NB4 (cell line): ENCODE results near the gene SNCG.
"Not testable (repeated sequence)": the region's sequence is repeated elsewhere in the genome, so short reads cannot be mapped to it uniquely, and the experiment has no call there.

Experiments used
- DNase-seq: peaks from one replicate; pipeline ENCODE4 v3.0.0; 2010; ENCODE audit warnings: low read depth
- H3K4me3 ChIP-seq: one replicate; pipeline ENCODE4 v1.5.1; 2011; ENCODE audit warnings: mild to moderate bottlenecking, low read depth, low read length, moderate library complexity
- MYC ChIP-seq: IDR thresholded peaks from 2 replicates; pipeline ENCODE4 v1.6.1; 2011; ENCODE audit warnings: low read depth, low read length
- POLR2A ChIP-seq: IDR thresholded peaks from 2 replicates; pipeline ENCODE4 v1.6.1; 2011; ENCODE audit warnings: mild to moderate bottlenecking; ENCODE audit not compliant: insufficient read length; ENCODE audit errors: extremely low read depth
- TF ChIP-seq, protein P1 (sequence below): IDR thresholded peaks from one replicate; pipeline ENCODE4 v1.5.1; 2012; ENCODE audit warnings: low read depth, low read length
- TF ChIP-seq, protein P2 (sequence below): IDR thresholded peaks from 2 replicates; pipeline ENCODE4 v1.6.1; 2011; ENCODE audit warnings: low read depth, low read length

Gene SNCG

DNA sequence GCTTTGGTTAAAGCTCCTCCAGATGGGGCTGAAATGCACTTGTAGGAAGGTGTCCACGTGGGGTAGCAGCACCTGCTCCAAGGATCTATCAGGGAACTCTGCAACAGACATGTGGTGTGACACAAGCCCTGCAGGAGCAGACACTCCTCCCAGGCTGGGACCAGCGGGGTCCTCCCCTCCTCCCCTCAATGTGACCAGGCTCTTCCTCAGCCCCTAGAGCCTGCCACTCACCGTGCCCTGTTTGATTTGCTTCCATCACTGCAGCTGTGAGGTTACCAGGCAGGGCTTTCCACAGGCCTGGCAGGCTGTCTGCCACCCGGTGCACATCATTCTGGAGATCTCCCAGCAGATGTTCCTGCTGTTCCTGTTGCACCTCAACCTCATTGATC is 14.4 kb upstream of the SNCG start:
- no peak overlapping the region for H3K4me3 ChIP-seq
- TF ChIP-seq MYC = no peak
- TF ChIP-seq, protein P1, sequence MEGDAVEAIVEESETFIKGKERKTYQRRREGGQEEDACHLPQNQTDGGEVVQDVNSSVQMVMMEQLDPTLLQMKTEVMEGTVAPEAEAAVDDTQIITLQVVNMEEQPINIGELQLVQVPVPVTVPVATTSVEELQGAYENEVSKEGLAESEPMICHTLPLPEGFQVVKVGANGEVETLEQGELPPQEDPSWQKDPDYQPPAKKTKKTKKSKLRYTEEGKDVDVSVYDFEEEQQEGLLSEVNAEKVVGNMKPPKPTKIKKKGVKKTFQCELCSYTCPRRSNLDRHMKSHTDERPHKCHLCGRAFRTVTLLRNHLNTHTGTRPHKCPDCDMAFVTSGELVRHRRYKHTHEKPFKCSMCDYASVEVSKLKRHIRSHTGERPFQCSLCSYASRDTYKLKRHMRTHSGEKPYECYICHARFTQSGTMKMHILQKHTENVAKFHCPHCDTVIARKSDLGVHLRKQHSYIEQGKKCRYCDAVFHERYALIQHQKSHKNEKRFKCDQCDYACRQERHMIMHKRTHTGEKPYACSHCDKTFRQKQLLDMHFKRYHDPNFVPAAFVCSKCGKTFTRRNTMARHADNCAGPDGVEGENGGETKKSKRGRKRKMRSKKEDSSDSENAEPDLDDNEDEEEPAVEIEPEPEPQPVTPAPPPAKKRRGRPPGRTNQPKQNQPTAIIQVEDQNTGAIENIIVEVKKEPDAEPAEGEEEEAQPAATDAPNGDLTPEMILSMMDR = no peak
- TF ChIP-seq, protein P2, sequence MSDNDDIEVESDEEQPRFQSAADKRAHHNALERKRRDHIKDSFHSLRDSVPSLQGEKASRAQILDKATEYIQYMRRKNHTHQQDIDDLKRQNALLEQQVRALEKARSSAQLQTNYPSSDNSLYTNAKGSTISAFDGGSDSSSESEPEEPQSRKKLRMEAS = no peak
- DNase-seq = no peak

DNA sequence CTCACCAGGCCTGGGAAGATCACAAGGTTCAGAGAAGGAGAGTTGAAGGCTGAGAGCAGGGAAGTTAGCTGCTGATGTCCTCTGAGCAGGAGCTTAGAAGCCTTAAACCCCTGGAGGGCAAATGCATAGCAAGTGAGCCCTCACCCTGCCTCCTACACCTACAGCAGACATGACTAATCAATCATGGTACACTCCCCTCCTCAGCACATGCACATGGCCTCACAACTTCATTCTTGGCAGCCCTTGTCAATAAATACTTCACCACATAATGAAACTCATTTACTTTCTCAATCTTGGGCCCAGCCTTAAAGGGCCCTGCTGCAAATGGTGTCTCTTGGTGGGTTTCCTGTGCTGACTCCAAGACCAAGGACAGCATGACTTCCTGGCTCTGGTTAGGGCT is 13.9 kb upstream of the SNCG start:
- H3K4me3 ChIP-seq = no peak overlapping the region
- no peak for TF ChIP-seq POLR2A
- TF ChIP-seq, protein P2 = peak; percentile 57; the same call in 1 of the 2 replicates
- peak; percentile 65 for DNase-seq

DNA sequence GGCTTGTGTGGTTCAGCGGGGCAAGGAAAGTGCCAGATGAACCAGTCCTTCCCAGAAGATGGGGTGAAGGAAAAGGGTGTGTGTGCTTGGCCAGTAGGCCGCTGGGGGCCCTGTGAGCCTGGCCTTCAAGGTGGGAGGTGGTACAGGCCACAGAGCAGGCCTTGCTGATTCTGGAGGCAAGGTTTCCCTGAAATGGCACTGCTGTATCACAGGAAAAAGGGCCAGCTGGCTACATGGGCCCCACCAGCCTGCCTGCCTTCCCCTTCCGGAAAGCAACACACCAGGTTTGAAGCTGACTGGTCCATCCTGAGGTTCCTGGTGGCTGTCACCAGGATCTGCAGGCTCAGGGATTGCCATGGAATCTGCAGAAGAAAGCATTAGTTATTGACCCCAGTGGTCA is 13.5 kb upstream of the SNCG start:
- DNase-seq = no peak
- H3K4me3 ChIP-seq = no peak overlapping the region
- TF ChIP-seq, protein P1 = no peak
- TF ChIP-seq POLR2A (no peak), MYC (no peak)
- TF ChIP-seq, protein P2 = no peak

DNA sequence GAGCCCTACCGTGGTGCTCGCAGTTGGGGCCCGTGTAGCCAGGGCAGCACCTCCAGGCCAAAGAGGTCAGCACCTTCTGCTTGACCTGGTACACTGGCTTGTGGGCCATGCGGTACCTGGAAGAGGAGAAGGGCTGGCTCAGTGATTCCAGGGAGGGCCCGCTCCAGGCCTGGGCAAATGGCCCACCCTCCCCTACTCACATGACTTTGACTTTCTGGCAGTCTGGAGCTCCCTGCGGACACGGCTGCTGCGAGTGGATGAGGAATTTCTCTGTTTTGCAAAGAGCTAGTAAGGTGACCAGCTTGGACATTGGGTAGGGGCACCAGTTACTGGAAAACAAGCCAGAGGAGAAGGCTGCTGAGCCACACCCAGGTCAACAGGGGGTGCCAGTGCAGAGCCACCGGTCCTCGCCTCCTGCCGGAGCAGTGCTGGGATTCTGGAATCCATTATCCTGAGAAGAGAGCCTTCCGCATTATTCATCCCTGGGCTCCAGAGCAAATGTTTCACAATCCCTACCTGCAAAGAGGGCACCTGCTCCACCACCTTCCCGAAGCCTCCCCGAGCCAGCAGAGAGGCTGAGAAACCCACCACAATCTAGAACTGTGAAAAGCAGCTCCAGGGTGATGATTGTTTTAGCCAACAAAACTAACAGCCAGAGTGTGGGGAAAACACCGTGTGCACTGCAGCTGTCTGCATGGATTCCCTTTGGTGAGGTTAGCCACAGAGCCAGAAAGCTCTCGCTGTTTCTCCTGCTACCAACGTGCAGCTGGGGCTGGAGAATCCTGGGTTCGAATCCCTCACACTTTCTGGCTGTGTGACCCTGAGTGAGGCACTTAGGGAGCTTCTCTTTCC is 12.8 kb upstream of the SNCG start:
- DNase-seq = no peak
- TF ChIP-seq POLR2A = no peak
- TF ChIP-seq, protein P1 = peak; percentile 19
- H3K4me3 ChIP-seq = no peak overlapping the region

DNA sequence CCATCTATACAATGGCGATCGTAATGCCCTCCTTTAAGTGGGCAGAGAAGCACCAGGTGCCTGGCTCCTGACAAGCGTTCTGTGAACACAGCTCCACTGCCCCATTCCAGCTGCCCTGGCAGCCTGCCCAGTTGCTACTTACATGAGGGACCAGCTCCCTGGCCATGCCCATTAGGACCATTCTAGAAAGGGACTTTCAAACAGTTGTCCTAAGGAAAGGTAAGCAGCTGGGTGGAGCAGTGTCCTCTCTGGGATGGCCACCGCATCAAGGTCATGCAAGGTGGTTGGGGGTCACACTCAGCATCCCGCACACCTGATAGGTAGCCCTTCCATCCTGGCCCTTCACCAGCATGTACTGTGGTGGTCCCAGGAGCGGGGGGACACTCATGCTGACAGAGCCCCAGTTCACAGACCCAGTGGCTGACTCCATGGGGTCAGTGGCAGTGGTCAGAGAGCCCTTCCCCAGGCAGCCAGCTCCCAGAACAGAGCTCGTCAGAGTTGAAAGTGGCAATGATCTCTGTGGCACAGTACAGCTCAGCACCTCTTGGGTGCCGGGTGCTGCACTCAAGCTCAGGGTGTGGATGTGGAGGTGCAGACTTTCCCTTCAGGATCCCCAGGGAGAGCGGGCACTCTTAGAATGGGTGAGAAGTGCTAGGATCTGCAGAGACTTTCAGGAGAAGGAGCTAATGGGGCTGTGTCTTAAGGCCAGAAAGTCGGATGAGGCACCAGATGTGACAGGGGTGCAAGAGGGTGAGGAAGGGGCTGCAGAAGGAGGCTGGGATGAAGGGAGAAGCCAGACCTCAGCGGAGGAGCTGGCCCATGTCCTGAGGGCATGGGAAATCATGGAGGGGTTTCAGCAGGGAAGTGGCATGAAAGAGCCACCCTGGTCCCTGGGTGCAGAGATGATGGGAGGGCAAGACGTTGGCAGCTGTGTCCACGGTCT is 11.9 kb upstream of the SNCG start:
- no peak overlapping the region for H3K4me3 ChIP-seq
- no peak for DNase-seq
- no peak for TF ChIP-seq MYC
- TF ChIP-seq, protein P1 = no peak
- TF ChIP-seq, protein P2 = no peak
- no peak for TF ChIP-seq POLR2A

DNA sequence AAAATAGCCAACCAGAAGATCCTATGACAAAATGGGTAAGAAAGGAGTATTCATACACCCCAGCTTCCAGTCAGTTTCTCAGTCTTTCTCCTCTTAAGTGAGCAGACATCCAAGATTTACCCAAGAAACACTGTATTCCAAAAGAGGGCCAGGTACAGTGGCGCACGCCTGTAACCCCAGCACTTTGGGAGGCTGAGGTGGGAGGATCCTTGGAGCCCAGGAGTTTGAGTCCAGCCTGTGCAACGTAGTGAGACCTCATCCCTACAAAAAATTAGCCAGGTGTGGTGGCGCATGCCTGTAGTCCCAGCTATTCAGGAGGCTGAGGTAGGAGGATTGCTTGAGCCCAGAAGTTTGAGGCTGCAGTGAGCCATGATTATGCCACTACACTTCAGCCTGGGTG is 10.6 kb upstream of the SNCG start:
- not testable (repeated sequence) for DNase-seq, H3K4me3 ChIP-seq
